ENCODE measurements around the gene HSBP1. TPM values are rescaled to one million over a fixed set of nuclear protein-coding genes. Genes with fewer than 3 reads are reported as not detected.

The HSBP1 gene
- polyA plus RNA-seq, 2 of the 4 experiments (the other 2 are of a cell fraction): 190 to 280 TPM

DNA sequence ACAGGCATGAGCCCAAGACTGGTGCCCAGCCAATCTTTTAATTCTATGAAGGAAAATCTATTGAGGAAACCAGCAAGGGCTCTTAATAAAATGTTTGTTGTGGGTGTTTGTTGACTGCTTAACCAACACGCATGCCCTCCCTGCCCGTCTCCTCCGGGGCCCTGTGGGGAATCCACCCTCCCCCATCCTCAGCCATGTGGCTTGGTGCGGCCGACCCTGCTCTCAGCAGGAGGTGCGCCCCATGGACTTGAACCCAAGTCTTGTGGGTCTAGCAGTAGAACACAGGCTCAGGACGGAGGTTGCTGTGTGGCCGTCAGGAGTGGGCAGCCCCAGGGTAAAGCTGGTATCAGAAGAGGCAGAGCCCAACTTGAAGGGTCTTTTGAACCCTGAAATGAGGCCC, 46.1 kb downstream of the HSBP1 start:
- H3K9me3 ChIP-seq: no peaks in the 10 kb centered on the region
- WGBS (ENCODE audit: missing lambda C conversion rate): 47% methylated on average over 6 of the region's 8 CpGs
- ATAC-seq (no peak), FAIRE-seq (no peak), DNase-seq (ENCODE audit: low read depth in 1 of 2, low spot score in 1 of 2) (no peak)
- H3K27ac ChIP-seq: no peak overlapping the region
- CTCF ChIA-PET: interaction anchor here (0.8 to 2.2 kb wide), 3 partner anchors 24 to 34 kb away, joined by 3 to 6 read pairs (median 4); no protein-coding TSS in a partner anchor
- POLR2A ChIA-PET: no interaction called here
- H3K4me3 ChIP-seq: no peak overlapping the region
- H3K4me1 ChIP-seq: no peaks in the 10 kb centered on the region
- no peak overlapping the region for H3K4me2 ChIP-seq
- no peak for TF ChIP-seq KDM5A (IDR thresholded peaks at IDR 0.05)
- TF ChIP-seq EHF (CRISPR knock-in tag; IDR thresholded peaks at IDR 0.05): no peak
- TF ChIP-seq, protein P1, sequence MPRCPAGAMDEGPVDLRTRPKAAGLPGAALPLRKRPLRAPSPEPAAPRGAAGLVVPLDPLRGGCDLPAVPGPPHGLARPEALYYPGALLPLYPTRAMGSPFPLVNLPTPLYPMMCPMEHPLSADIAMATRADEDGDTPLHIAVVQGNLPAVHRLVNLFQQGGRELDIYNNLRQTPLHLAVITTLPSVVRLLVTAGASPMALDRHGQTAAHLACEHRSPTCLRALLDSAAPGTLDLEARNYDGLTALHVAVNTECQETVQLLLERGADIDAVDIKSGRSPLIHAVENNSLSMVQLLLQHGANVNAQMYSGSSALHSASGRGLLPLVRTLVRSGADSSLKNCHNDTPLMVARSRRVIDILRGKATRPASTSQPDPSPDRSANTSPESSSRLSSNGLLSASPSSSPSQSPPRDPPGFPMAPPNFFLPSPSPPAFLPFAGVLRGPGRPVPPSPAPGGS (IDR thresholded peaks at IDR 0.05): no peak
- no peak for TF ChIP-seq RNF2 (IDR thresholded peaks at IDR 0.05; ENCODE audit: borderline replicate concordance, low read depth)
- TF ChIP-seq, protein P2, sequence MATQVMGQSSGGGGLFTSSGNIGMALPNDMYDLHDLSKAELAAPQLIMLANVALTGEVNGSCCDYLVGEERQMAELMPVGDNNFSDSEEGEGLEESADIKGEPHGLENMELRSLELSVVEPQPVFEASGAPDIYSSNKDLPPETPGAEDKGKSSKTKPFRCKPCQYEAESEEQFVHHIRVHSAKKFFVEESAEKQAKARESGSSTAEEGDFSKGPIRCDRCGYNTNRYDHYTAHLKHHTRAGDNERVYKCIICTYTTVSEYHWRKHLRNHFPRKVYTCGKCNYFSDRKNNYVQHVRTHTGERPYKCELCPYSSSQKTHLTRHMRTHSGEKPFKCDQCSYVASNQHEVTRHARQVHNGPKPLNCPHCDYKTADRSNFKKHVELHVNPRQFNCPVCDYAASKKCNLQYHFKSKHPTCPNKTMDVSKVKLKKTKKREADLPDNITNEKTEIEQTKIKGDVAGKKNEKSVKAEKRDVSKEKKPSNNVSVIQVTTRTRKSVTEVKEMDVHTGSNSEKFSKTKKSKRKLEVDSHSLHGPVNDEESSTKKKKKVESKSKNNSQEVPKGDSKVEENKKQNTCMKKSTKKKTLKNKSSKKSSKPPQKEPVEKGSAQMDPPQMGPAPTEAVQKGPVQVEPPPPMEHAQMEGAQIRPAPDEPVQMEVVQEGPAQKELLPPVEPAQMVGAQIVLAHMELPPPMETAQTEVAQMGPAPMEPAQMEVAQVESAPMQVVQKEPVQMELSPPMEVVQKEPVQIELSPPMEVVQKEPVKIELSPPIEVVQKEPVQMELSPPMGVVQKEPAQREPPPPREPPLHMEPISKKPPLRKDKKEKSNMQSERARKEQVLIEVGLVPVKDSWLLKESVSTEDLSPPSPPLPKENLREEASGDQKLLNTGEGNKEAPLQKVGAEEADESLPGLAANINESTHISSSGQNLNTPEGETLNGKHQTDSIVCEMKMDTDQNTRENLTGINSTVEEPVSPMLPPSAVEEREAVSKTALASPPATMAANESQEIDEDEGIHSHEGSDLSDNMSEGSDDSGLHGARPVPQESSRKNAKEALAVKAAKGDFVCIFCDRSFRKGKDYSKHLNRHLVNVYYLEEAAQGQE (IDR thresholded peaks at IDR 0.05): no peak
- TF ChIP-seq BHLHE40 (IDR thresholded peaks at IDR 0.05; ENCODE audit: low read depth, low read length): no peak
- TF ChIP-seq HOXA7 (CRISPR knock-in tag; IDR thresholded peaks at IDR 0.05): no peak
- TF ChIP-seq JUNB (IDR thresholded peaks at IDR 0.05): no peak
- TF ChIP-seq ZSCAN20 (CRISPR knock-in tag; IDR thresholded peaks at IDR 0.05): no peak
- TF ChIP-seq KDM1A (IDR thresholded peaks at IDR 0.05; ENCODE audit: low read depth): no peak
- no peak for TF ChIP-seq NR3C1 (IDR thresholded peaks at IDR 0.05)
- TF ChIP-seq, protein P3, sequence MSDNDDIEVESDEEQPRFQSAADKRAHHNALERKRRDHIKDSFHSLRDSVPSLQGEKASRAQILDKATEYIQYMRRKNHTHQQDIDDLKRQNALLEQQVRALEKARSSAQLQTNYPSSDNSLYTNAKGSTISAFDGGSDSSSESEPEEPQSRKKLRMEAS (IDR thresholded peaks at IDR 0.05): no peak
- no peak for TF ChIP-seq SREBF2 (IDR thresholded peaks at IDR 0.05)
- no peak for TF ChIP-seq FOXS1 (CRISPR knock-in tag; IDR thresholded peaks at IDR 0.05)
- no peak for TF ChIP-seq NPAS2 (CRISPR knock-in tag; IDR thresholded peaks at IDR 0.05; ENCODE audit: borderline replicate concordance)

DNA sequence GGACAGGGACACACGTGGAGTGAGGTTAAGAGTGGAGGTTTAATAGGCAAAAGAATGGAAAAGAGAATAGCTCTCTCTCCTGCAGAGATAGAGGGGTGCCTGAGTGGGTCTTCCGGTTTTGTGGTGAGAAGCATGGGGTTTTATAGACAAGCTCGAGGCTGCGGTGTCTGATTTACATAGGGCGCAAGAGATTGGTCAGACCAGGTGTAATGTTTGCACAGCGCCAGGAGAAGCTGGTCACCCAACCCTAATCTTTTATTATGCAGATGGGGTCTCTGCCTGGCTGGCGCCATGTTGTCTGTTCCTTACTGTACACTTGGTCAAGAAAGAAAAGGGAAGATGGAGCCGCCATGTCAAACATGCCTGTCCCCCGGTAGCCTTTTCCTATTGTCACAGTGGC, 46.6 kb downstream of the HSBP1 start:
- FAIRE-seq: no peak
- POLR2A ChIA-PET: no interaction called here

More for the DNA sequence above, 46.6 kb downstream of the HSBP1 start:
- H3K9me3 ChIP-seq: no peaks in the 10 kb centered on the region
- TF ChIP-seq POLR2AphosphoS2 (conservative IDR thresholded peaks at IDR 0.05; ENCODE audit: low read length) (no peak), HDAC2 (IDR thresholded peaks at IDR 0.05) (no peak), MAZ (IDR thresholded peaks at IDR 0.05; ENCODE audit: borderline replicate concordance, low read depth, low read length) (no peak), NPAS2 (CRISPR knock-in tag; IDR thresholded peaks at IDR 0.05; ENCODE audit: borderline replicate concordance) (no peak), FOSB (CRISPR knock-in tag; IDR thresholded peaks at IDR 0.05) (no peak), ZNF302 (CRISPR knock-in tag; IDR thresholded peaks at IDR 0.05) (no peak), EHF (CRISPR knock-in tag; IDR thresholded peaks at IDR 0.05) (no peak), NFE2L2 (conservative IDR thresholded peaks at IDR 0.05; ENCODE audit: low read length) (no peak), CHD4 (IDR thresholded peaks at IDR 0.05; ENCODE audit: borderline replicate concordance) (no peak), MYC (IDR thresholded peaks at IDR 0.05; ENCODE audit: borderline replicate concordance, low read length) (no peak), HOXB13 (CRISPR knock-in tag; IDR thresholded peaks at IDR 0.05; ENCODE audit: low read depth) (no peak), RNF2 (IDR thresholded peaks at IDR 0.05; ENCODE audit: borderline replicate concordance, low read depth) (no peak), KDM5A (IDR thresholded peaks at IDR 0.05) (no peak)
- TF ChIP-seq, protein P1 (IDR thresholded peaks at IDR 0.05): no peak
- TF ChIP-seq, protein P4, sequence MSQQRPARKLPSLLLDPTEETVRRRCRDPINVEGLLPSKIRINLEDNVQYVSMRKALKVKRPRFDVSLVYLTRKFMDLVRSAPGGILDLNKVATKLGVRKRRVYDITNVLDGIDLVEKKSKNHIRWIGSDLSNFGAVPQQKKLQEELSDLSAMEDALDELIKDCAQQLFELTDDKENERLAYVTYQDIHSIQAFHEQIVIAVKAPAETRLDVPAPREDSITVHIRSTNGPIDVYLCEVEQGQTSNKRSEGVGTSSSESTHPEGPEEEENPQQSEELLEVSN (IDR thresholded peaks at IDR 0.05; ENCODE audit: borderline replicate concordance, low read depth): no peak
- TF ChIP-seq, protein P5, sequence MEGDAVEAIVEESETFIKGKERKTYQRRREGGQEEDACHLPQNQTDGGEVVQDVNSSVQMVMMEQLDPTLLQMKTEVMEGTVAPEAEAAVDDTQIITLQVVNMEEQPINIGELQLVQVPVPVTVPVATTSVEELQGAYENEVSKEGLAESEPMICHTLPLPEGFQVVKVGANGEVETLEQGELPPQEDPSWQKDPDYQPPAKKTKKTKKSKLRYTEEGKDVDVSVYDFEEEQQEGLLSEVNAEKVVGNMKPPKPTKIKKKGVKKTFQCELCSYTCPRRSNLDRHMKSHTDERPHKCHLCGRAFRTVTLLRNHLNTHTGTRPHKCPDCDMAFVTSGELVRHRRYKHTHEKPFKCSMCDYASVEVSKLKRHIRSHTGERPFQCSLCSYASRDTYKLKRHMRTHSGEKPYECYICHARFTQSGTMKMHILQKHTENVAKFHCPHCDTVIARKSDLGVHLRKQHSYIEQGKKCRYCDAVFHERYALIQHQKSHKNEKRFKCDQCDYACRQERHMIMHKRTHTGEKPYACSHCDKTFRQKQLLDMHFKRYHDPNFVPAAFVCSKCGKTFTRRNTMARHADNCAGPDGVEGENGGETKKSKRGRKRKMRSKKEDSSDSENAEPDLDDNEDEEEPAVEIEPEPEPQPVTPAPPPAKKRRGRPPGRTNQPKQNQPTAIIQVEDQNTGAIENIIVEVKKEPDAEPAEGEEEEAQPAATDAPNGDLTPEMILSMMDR (IDR thresholded peaks at IDR 0.05): no peak
- H3K4me3 ChIP-seq: no peak overlapping the region
- 57% methylated on average over 9 of the region's 9 CpGs for WGBS (ENCODE audit: missing lambda C conversion rate)
- H3K27ac ChIP-seq: no peak overlapping the region
- CTCF ChIA-PET: interaction anchor here (0.8 to 2.2 kb wide), 4 partner anchors 23 to 34 kb away, joined by 3 to 6 read pairs (median 4); no protein-coding TSS in a partner anchor
- no peak for DNase-seq (ENCODE audit: low read depth in 1 of 2, low spot score in 1 of 2)
- H3K4me2 ChIP-seq: no peak overlapping the region
- no peak for ATAC-seq
- no peaks in the 10 kb centered on the region for H3K4me1 ChIP-seq
